Smooth muscle cell (in vitro differentiated cells): ENCODE measurements around the gene EGR2. TPM values are rescaled to one million over a fixed set of nuclear protein-coding genes. Genes with fewer than 3 reads are reported as not detected.

Source experiments
- DNase-seq: peaks from one replicate; lab custom pipeline; 2025; ENCODE audit not compliant: unreplicated experiment; lab: John Stamatoyannopoulos, UW
- H2AFZ ChIP-seq: fragments of 200-600 bp; sonication (generic); 2 replicates; pipeline ENCODE4 v1.6.0; 2016; ENCODE audit warnings: antibody characterized with exemption, low read depth, mild to moderate bottlenecking
- H3F3A ChIP-seq: fragments of 200-600 bp; sonication (generic); 2 replicates; pipeline ENCODE4 v1.6.0; 2017; ENCODE audit warnings: antibody characterized with exemption, low read depth
- H3K27ac ChIP-seq: fragments of 200-600 bp; sonication (generic); 2 replicates; pipeline ENCODE4 v1.5.1; 2016; ENCODE audit warnings: low read depth, mild to moderate bottlenecking
- H3K27me3 ChIP-seq: fragments of 200-600 bp; sonication (generic); 2 replicates; pipeline ENCODE4 v1.6.1; 2016; ENCODE audit warnings: low read depth, mild to moderate bottlenecking
- H3K36me3 ChIP-seq: fragments of 200-600 bp; sonication (generic); 2 replicates; pipeline ENCODE4 v1.5.1; 2016; ENCODE audit warnings: low read depth
- H3K4me1 ChIP-seq: fragments of 200-600 bp; sonication (generic); 2 replicates; pipeline ENCODE4 v1.5.1; 2016; ENCODE audit warnings: low read depth
- H3K4me2 ChIP-seq: fragments of 200-600 bp; sonication (generic); 2 replicates; pipeline ENCODE4 v1.6.0; 2016; ENCODE audit warnings: mild to moderate bottlenecking
- H3K4me3 ChIP-seq: fragments of 200-600 bp; sonication (generic); 2 replicates; pipeline ENCODE4 v1.5.1; 2016; ENCODE audit warnings: mild to moderate bottlenecking
- H3K79me2 ChIP-seq: fragments of 200-600 bp; sonication (generic); 2 replicates; pipeline ENCODE4 v1.6.0; 2016; ENCODE audit warnings: low read depth, mild to moderate bottlenecking
- H3K9ac ChIP-seq: fragments of 200-600 bp; sonication (generic); 2 replicates; pipeline ENCODE4 v1.6.0; 2016; ENCODE audit warnings: low read depth
- H3K9me3 ChIP-seq: fragments of 200-600 bp; sonication (generic); replicated peaks from 2 replicates; pipeline ENCODE4 v1.5.1; 2016; ENCODE audit warnings: low read depth
- H4K20me1 ChIP-seq: fragments of 200-600 bp; sonication (generic); 2 replicates; pipeline ENCODE4 v1.6.0; 2016; ENCODE audit warnings: low read depth
- WGBS: methylation state at CpG from one replicate; pipeline ENCODE4 v1.1.7; 2016; ENCODE audit warnings: low lambda C conversion rate; 5-methylcytosine and 5-hydroxymethylcytosine counted together
- polyA plus RNA-seq: library from polyadenylated mRNA; unstranded; fragments of >200 nt; fragmentation: Nextera tagmentation; extraction: Ambion mirVana; gene quantifications from 2 replicates; pipeline ENCODE4 v1.2.1, GENCODE V29; 2016
- total RNA-seq: library from RNA; depleted of rRNA; stranded (reverse); fragments of >200 nt; gene quantifications from 2 replicates; pipeline ENCODE4 v1.2.3, GENCODE V29; 2014
- TF ChIP-seq, protein P1 (sequence below): fragments of 200-600 bp; sonication (generic); IDR thresholded peaks from 2 replicates; pipeline ENCODE4 v1.5.1; 2017; ENCODE audit warnings: borderline replicate concordance, mild to moderate bottlenecking, antibody characterized with exemption; ENCODE audit not compliant: insufficient read depth, poor library complexity, severe bottlenecking

EGR2 gene
- total and polyA plus RNA-seq, 2 experiments from 2014 or later = 209 to 433 TPM

GRCh38 chr10:62817766-62818425 lies 1.7 kb upstream of the EGR2 start:
- TF ChIP-seq, protein P1, sequence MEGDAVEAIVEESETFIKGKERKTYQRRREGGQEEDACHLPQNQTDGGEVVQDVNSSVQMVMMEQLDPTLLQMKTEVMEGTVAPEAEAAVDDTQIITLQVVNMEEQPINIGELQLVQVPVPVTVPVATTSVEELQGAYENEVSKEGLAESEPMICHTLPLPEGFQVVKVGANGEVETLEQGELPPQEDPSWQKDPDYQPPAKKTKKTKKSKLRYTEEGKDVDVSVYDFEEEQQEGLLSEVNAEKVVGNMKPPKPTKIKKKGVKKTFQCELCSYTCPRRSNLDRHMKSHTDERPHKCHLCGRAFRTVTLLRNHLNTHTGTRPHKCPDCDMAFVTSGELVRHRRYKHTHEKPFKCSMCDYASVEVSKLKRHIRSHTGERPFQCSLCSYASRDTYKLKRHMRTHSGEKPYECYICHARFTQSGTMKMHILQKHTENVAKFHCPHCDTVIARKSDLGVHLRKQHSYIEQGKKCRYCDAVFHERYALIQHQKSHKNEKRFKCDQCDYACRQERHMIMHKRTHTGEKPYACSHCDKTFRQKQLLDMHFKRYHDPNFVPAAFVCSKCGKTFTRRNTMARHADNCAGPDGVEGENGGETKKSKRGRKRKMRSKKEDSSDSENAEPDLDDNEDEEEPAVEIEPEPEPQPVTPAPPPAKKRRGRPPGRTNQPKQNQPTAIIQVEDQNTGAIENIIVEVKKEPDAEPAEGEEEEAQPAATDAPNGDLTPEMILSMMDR = peak; percentile 71
- Histone ChIP-seq H3K27ac (peak overlapping the region; percentile 79), H3K4me1 (peaks cover 6% of the 10 kb centered on the region), H2AFZ (no peak overlapping the region), H3K4me3 (peak overlapping the region; percentile 68), H3K36me3 (no peaks in the 10 kb centered on the region), H3K27me3 (peaks cover 11% of the 10 kb centered on the region), H3K79me2 (peaks cover 33% of the 10 kb centered on the region), H3K9ac (peak overlapping the region; percentile 75), H3K4me2 (peak overlapping the region; percentile 87), H4K20me1 (peaks cover 32% of the 10 kb centered on the region), H3F3A (peaks cover 15% of the 10 kb centered on the region), H3K9me3 (no peaks in the 10 kb centered on the region)
- DNase-seq = peak; percentile 37
- 3% methylated on average over 36 of the region's 51 CpGs for WGBS

DNA sequence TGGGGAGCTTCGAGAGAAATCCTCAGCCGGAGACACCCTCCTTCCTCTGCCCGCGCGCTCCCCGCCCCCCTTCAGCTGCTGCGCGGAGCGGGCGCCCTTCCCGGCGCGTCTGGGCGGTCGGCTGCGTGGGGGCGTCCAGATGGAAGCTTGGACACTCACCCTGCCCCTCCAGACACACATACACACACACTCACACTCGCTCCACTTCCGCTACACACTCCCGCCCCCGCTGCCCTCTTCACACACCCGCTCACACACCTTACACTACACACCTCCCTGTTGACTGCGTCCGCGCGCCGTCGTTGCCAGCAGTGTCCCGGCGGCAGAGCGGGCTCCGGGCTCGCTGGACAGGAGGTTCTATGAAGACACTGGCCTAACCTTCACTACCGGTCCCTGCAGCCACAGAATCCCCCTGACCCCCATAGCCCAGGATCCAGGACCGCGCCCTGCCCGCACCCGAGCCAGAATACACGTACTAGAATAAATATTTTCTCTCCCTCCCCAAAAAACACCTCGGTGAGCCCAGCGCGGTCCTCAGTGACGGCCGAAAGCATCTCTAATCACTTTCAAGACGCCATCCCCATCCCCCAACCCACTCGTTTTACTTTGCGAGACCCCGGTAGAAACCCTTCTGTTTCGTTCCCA lies 1.1 kb upstream of the EGR2 start:
- H3K27ac ChIP-seq = peak overlapping the region; percentile 79
- WGBS = 2% methylated on average over 42 of the region's 49 CpGs
- peak overlapping the region; percentile 68 for H3K4me3 ChIP-seq
- peaks cover 35% of the 10 kb centered on the region for H3K79me2 ChIP-seq
- DNase-seq = no peak
- no peaks in the 10 kb centered on the region for H3K9me3 ChIP-seq
- no peak overlapping the region for H2AFZ ChIP-seq
- H3F3A ChIP-seq = peaks cover 15% of the 10 kb centered on the region
- peak overlapping the region; percentile 75 for H3K9ac ChIP-seq
- H3K27me3 ChIP-seq = peaks cover 9% of the 10 kb centered on the region
- H3K36me3 ChIP-seq = no peaks in the 10 kb centered on the region
- H3K4me1 ChIP-seq = peaks cover 6% of the 10 kb centered on the region
- H4K20me1 ChIP-seq = peaks cover 39% of the 10 kb centered on the region
- H3K4me2 ChIP-seq = peak overlapping the region; percentile 87
- TF ChIP-seq, protein P1 = no peak

- Histone ChIP-seq H3K4me1 (peaks cover 6% of the 10 kb centered on the region), H3K9ac (peak overlapping the region; percentile 76), H3F3A (peaks cover 16% of the 10 kb centered on the region), H3K9me3 (no peaks in the 10 kb centered on the region), H3K4me3 (peak overlapping the region; percentile 68), H2AFZ (no peak overlapping the region), H3K27me3 (peaks cover 2% of the 10 kb centered on the region), H3K27ac (peak overlapping the region; percentile 79), H4K20me1 (peaks cover 51% of the 10 kb centered on the region), H3K36me3 (no peaks in the 10 kb centered on the region), H3K79me2 (peaks cover 35% of the 10 kb centered on the region), H3K4me2 (peak overlapping the region; percentile 87)
- WGBS = 9% methylated on average over 2 of the region's 2 CpGs
- no peak for DNase-seq
- TF ChIP-seq, protein P1 = no peak
Measured at GRCh38 chr10:62816076-62816330, 163 bp downstream of the EGR2 start.
